NCI-H1694 (cell line): ENCODE data around the gene PGRMC1.
A peak's percentile ranks its signal among the peaks of the same experiment; 100 is the strongest.
"Not testable (repeated sequence)": the region's sequence is repeated elsewhere in the genome, so short reads cannot be mapped to it uniquely, and the experiment has no call there.

ENCODE experiments used
- DNase-seq: peaks from one replicate; lab custom pipeline; 2025; lab: John Stamatoyannopoulos, UW

PGRMC1 gene

DNA sequence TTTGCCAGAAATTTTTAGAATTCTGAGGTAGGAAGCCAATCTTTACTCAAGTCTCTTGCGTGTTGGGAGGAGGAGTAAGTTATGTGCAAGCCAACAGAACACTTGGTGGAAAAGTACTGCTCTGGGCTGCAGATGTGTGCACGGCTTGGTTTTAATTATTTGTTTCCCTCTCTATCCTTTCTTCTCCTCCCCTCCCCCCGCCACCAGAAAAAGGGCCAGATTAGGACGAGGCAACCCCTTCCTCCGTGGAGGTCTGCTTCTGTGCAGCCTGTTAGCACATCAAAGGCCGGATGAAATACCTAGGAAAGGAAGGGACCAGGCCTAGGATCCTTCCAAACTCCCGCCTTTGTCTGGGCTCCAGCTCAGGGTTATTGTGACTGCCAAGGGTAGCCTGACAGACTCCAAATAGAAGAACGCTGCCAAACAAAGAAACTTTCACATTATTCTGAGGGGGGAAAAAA is 1.0 kb upstream of the PGRMC1 start:
- no peak for DNase-seq

GRCh38 chrX:119236623-119237561 is 807 bp downstream of the PGRMC1 start:
- DNase-seq: no peak

GRCh38 chrX:119237562-119237942 is 1.5 kb downstream of the PGRMC1 start:
- DNase-seq: no peak

DNA sequence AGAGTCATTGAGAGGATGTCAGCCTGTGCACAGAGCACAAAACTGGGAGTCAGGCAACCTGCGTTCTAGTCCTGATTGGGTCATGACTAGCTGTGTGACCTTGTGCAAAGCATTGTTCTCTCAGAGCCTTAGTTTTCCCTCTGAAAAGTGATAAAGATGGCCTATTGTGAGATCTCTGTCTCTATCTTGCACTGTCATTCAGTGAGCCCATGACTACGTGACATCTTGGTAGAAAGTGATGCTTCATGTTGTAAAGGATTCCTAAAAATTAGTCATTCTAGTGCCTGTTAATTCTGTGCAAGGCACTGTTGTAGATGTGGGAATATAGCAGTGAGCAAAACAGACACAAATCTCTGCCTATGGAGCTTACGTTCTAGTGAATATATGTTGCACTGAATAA is 2.5 kb downstream of the PGRMC1 start:
- DNase-seq: no peak

GRCh38 chrX:119240356-119240755 is 4.3 kb downstream of the PGRMC1 start:
- no peak for DNase-seq

- DNase-seq: no peak
These were observed 11.6 kb downstream of the PGRMC1 start for GRCh38 chrX:119247702-119248101.

DNA sequence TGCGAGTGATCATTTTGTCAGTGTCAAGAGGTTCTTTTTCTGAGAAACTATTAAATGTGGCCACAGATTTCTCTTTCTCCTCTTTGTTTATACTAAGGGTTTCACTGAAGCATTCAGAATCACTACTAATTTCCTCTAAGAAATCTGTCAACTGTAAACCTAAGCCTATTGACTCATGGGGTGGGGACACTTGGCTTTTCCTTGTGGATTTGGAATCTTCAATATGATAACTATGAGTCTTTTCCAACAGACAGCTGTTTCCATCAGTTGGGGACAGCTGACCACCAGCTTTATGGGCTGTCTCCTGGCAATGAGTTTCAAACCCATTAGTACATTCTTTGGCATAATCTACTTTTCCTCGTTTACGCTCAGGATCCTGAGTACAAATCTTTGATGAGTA is 13.8 kb downstream of the PGRMC1 start:
- DNase-seq: no peak

- DNase-seq: no peak
These were observed 15.3 kb downstream of the PGRMC1 start for GRCh38 chrX:119251386-119251785.

DNA sequence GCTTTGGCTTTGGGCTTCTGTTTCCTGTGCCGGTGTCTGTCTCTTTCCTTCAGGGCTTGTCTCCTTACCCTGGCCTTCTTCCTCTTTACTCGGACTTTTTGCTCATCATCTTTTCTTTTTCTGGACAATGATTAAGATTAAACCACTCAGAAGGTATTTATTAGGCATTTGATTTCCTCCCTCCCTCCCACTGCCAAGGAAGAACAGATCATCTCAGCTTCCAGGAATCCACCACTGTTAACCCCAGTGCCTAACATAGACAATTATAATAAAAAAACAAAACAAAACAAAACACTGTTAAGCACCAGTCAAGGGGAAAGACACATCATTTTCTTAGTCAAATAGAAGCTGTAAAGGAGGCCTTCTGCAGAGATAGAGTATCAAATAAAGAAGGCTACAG is 16.6 kb downstream of the PGRMC1 start:
- DNase-seq: no peak

GRCh38 chrX:119266364-119266995 is 30.4 kb downstream of the PGRMC1 start:
- peak; percentile 17 for DNase-seq

GRCh38 chrX:119267115-119267514 is 31.0 kb downstream of the PGRMC1 start:
- not testable (repeated sequence) for DNase-seq

DNA sequence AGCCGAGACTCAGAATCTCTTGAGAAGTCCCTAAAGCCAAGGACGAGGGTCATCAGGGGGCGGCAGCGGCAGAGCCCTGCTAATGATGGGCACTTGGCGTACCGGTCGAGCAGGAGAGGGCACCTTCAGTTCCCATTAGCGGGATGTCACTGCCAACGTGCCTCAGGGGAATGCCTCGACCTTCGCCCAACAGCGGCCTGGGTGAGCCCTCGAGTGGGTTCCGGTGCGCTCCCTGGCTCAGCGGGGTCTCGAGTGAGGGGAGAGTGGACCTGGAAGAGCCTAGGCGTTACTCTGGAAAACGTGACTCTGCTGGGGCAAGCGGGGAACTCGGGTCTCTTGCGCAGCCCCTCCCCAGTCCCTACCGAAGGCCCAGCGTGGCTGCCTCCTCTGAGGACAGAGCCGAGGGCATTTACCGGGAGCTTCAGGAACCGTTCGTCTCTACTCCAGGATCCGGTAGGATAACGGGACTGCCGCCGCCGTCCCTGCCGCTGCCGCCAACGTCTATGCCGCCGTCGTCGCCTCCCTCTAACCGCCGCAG is 36.9 kb downstream of the PGRMC1 start:
- no peak for DNase-seq

DNA sequence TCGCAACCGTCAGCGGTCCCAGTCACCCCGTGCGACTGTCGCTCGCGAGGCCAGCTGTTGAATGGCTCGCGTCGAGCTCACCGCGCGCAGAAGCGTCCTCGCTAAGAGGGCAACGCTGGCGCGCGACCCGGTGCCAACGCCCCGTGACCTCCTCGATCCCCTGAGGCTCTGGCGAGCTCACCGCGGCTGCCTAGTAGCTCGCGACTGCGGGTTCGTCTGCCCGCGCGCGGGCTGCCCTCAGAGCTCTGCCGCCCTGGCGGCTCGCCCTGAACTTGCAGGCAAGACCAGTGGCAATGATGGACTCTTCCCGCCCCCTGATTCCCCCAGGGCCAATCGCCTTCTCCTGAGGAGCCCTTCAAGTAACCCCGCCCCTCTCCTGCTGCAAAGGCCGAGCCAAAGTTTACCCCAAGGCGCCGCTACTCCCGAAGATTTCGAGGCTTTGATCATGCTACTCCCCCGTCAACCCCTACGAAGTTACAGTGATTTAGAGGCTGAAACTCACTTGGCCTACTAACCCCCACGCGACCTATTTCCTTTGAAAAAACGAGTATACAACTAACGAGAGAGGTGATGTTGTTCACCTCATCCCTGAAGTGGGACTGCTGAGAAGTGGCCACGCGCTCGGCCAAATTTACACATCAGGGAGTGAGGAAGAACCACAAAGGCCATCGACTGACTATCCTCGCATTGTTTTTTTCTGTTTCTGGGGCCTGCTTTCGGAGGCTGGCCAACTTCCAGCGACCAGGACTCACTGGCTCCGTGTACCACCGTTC is 37.5 kb downstream of the PGRMC1 start:
- DNase-seq: no peak

DNA sequence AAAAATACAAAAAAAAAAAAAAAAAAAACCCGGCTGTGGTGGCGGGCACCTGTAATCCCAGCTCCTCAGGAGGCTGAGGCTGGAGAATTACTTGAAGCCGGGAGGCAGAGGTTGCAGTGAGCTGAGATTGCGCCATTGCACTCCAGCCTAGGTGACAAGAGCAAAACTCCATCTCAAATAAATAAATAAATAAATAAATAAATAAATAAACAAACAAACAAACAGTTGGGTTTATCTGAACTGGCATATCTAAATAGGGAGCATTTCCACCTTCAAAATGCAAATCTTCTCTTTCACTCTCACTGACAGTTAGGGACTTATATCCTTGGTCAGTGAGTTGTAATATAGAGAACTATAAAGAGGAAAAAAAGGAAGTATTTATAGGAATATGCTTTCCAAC is 46.3 kb downstream of the PGRMC1 start:
- DNase-seq: not testable (repeated sequence)

- DNase-seq: no peak
These were observed 52.9 kb downstream of the PGRMC1 start for GRCh38 chrX:119288890-119289393.

- DNase-seq: no peak
These were observed 54.4 kb downstream of the PGRMC1 start for GRCh38 chrX:119290476-119290875.

DNA sequence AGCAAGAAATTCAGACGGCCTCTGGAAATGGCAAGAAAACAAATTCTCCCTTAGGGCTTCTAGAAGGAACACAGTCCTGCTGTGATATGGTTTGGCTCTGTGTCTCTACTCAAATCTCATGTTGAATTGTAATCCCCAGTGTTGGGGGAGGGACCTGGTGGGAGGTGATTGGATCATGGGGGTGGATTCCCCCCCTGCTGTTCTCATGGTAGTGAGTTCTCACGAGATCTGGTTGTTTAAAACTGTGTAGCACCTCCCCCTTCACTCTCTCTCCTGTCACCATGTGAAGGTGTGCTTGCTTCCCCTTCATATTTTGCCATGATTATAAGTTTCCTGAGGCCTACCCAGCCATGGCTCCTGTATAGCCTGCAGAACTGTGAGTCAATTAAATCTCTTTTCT is 55.2 kb downstream of the PGRMC1 start:
- DNase-seq: not testable (repeated sequence)

- DNase-seq: no peak
These were observed 56.4 kb downstream of the PGRMC1 start for GRCh38 chrX:119292445-119292844.
